A549 (cell line): ENCODE data around the gene SEC31B.

Source experiments
- BHLHE40 ChIP-seq: IDR thresholded peaks from 2 replicates; pipeline ENCODE4 v1.6.1; 2012; ENCODE audit warnings: low read depth, low read length, inconsistent platforms
- CEBPB ChIP-seq, 2 experiments: fragments of >200 bp in 1 of 2; sonication (Bioruptor Twin) in 1 of 2; formaldehyde crosslinking in 1 of 2; IDR thresholded peaks; 2 replicates each; pipeline ENCODE4 v1.6.1; 2012 to 2016
- EP300 ChIP-seq, 2 experiments: fragments of >200 bp; sonication (Bioruptor Twin); formaldehyde crosslinking; IDR thresholded peaks; 2 replicates in 1 of 2; 3 replicates in 1 of 2; pipeline ENCODE4 v1.6.1; 2016 to 2017
- MYC ChIP-seq: IDR thresholded peaks from 2 replicates; pipeline ENCODE4 v1.6.1; 2012; ENCODE audit warnings: mild to moderate bottlenecking, inconsistent platforms, low read length, improper control_type of control experiment, borderline replicate concordance
- POLR2A ChIP-seq: IDR thresholded peaks from 2 replicates; pipeline ENCODE4 v1.6.1; 2012; ENCODE audit warnings: mild to moderate bottlenecking, low read length
- RAD21 ChIP-seq, 2 experiments: fragments of >200 bp in 1 of 2; sonication (Bioruptor Twin) in 1 of 2; formaldehyde crosslinking in 1 of 2; IDR thresholded peaks in 1 of 2; conservative IDR thresholded peaks in 1 of 2; 2 replicates in 1 of 2; 3 replicates in 1 of 2; pipeline ENCODE4 v1.6.1; 2012 to 2018; ENCODE audit warnings: inconsistent platforms in 1 of 2
- RNF2 ChIP-seq: fragments of 200-600 bp; sonication (generic); IDR thresholded peaks from 2 replicates; pipeline ENCODE4 v1.6.1; 2016; ENCODE audit warnings: low read depth, mild to moderate bottlenecking, antibody characterized with exemption, moderate library complexity, borderline replicate concordance
- TF ChIP-seq, protein P1 (sequence below): fragments of >200 bp; sonication (Bioruptor Twin); formaldehyde crosslinking; IDR thresholded peaks from 3 replicates; pipeline ENCODE4 v1.5.1; 2016
- TF ChIP-seq, protein P2 (sequence below): IDR thresholded peaks from 2 replicates; pipeline ENCODE4 v1.6.1; 2012

DNA sequence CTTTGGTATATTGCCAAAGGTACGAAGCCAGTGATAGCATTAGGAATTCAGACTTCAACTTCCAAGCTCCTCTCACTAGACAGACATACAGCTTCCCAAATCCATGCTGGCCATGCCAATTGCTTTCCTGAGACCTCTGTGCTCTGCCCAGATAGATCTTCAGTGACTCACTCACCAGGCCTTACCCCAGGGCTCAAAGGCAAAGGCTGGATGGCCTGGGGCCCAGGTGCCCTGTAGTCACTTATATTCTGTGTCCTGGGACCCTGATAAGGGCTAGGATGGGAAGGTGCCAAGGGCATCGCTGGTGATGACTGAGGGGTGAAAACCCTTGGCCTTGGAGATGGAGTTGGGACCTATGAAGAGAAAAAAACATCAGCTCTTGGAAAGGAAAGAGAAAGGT lies 29.1 kb downstream of the SEC31B start:
- no peak for TF ChIP-seq BHLHE40
- TF ChIP-seq, protein P1, sequence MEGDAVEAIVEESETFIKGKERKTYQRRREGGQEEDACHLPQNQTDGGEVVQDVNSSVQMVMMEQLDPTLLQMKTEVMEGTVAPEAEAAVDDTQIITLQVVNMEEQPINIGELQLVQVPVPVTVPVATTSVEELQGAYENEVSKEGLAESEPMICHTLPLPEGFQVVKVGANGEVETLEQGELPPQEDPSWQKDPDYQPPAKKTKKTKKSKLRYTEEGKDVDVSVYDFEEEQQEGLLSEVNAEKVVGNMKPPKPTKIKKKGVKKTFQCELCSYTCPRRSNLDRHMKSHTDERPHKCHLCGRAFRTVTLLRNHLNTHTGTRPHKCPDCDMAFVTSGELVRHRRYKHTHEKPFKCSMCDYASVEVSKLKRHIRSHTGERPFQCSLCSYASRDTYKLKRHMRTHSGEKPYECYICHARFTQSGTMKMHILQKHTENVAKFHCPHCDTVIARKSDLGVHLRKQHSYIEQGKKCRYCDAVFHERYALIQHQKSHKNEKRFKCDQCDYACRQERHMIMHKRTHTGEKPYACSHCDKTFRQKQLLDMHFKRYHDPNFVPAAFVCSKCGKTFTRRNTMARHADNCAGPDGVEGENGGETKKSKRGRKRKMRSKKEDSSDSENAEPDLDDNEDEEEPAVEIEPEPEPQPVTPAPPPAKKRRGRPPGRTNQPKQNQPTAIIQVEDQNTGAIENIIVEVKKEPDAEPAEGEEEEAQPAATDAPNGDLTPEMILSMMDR: no peak
- no peak for TF ChIP-seq CEBPB (IDR thresholded peaks at IDR 0.05)
- TF ChIP-seq RAD21 (conservative IDR thresholded peaks at IDR 0.05 in 1 of 2, IDR thresholded peaks at IDR 0.05 in 1 of 2): no peak
- TF ChIP-seq POLR2A: no peak
- TF ChIP-seq EP300 (IDR thresholded peaks at IDR 0.05): no peak
- TF ChIP-seq RNF2: no peak
- TF ChIP-seq, protein P2, sequence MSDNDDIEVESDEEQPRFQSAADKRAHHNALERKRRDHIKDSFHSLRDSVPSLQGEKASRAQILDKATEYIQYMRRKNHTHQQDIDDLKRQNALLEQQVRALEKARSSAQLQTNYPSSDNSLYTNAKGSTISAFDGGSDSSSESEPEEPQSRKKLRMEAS: no peak
- TF ChIP-seq MYC: no peak
